Subcutaneous abdominal adipose tissue (tissue), 5 donors: ENCODE measurements around the gene NOC4L.

Experiments
- H3K27ac ChIP-seq: one replicate; pipeline ENCODE4 v1.7.0; 2013; ENCODE audit warnings: low read depth, mild to moderate bottlenecking, inconsistent platforms, low read length, moderate library complexity
- H3K27me3 ChIP-seq, 5 donors: one replicate each; pipeline ENCODE4 v1.7.0; 2013; ENCODE audit warnings: low read length in 5 of 5, inconsistent platforms in 1 of 5; ENCODE audit not compliant: control insufficient read depth in 5 of 5, insufficient read depth in 4 of 5
- H3K36me3 ChIP-seq, 5 donors: one replicate each; pipeline ENCODE4 v1.7.0; 2013; ENCODE audit warnings: low read length in 5 of 5; ENCODE audit not compliant: control insufficient read depth in 5 of 5, insufficient read depth in 5 of 5
- H3K4me1 ChIP-seq, 5 donors: one replicate each; pipeline ENCODE4 v1.7.0; 2013; ENCODE audit warnings: low read length in 5 of 5, mild to moderate bottlenecking in 3 of 5, moderate library complexity in 1 of 5; ENCODE audit not compliant: control insufficient read depth in 5 of 5, insufficient read depth in 5 of 5
- H3K4me3 ChIP-seq, 5 donors: one replicate each; pipeline ENCODE4 v1.7.0; 2013; ENCODE audit warnings: low read length in 5 of 5, low read depth in 1 of 5
- H3K9ac ChIP-seq, 5 donors: one replicate each; pipeline ENCODE4 v1.7.0; 2013; ENCODE audit warnings: low read length in 5 of 5, mild to moderate bottlenecking in 4 of 5, moderate library complexity in 3 of 5
- H3K9me3 ChIP-seq, 5 donors: one replicate each; pipeline ENCODE4 v1.7.0; 2013; ENCODE audit warnings: low read length in 5 of 5; ENCODE audit not compliant: control insufficient read depth in 5 of 5
- donor health status: healthy.
- donor health status: healthy.
- donor health status: healthy.
- donor health status: healthy.
- donor health status: healthy.

Gene NOC4L

GRCh38 chr12:132167611-132168310, 23.5 kb downstream of the NOC4L start:
- Histone ChIP-seq H3K9ac (no peak overlapping the region), H3K9me3 (no peaks in the 10 kb centered on the region), H3K27me3 (peaks cover 14 to 45% (median 26%) of the 10 kb centered on the region in 5 donors), H3K4me3 (no peak overlapping the region), H3K36me3 (no peaks in the 10 kb centered on the region), H3K27ac (no peak overlapping the region), H3K4me1 (peaks cover 0 to 7% (median 3%) of the 10 kb centered on the region in 5 donors)

GRCh38 chr12:132168311-132169031, 24.2 kb downstream of the NOC4L start:
- H3K9me3 ChIP-seq: no peaks in the 10 kb centered on the region

GRCh38 chr12:132169376-132169775, 25.1 kb downstream of the NOC4L start:
- Histone ChIP-seq H3K4me1 (no peaks in the 10 kb centered on the region), H3K27me3 (peaks cover 25 to 51% (median 40%) of the 10 kb centered on the region in 5 donors), H3K4me3 (no peak overlapping the region), H3K27ac (no peak overlapping the region), H3K9me3 (no peaks in the 10 kb centered on the region), H3K9ac (no peak overlapping the region), H3K36me3 (no peaks in the 10 kb centered on the region)

More at GRCh38 chr12:132168311-132169031, 24.2 kb downstream of the NOC4L start:
- H3K9ac ChIP-seq: no peak overlapping the region
- H3K27me3 ChIP-seq: peaks cover 21 to 49% (median 33%) of the 10 kb centered on the region in 5 donors
- H3K4me1 ChIP-seq: peaks cover 0 to under 1% (median 0%) of the 10 kb centered on the region in 5 donors
- no peaks in the 10 kb centered on the region for H3K36me3 ChIP-seq
- H3K4me3 ChIP-seq: no peak overlapping the region
- no peak overlapping the region for H3K27ac ChIP-seq

- Histone ChIP-seq H3K9me3 (no peaks in the 10 kb centered on the region), H3K9ac (no peak overlapping the region), H3K27ac (no peak overlapping the region), H3K4me1 (no peaks in the 10 kb centered on the region), H3K27me3 (peaks cover 31 to 59% (median 41%) of the 10 kb centered on the region in 5 donors), H3K36me3 (no peaks in the 10 kb centered on the region), H3K4me3 (no peak overlapping the region)
These were observed 25.9 kb downstream of the NOC4L start for GRCh38 chr12:132170094-132170636.

GRCh38 chr12:132170637-132171292, 26.5 kb downstream of the NOC4L start:
- Histone ChIP-seq H3K4me3 (no peak overlapping the region), H3K27ac (no peak overlapping the region), H3K36me3 (no peaks in the 10 kb centered on the region), H3K27me3 (peaks cover 34 to 63% (median 45%) of the 10 kb centered on the region in 5 donors), H3K9ac (no peak overlapping the region), H3K9me3 (no peaks in the 10 kb centered on the region), H3K4me1 (no peaks in the 10 kb centered on the region)

GRCh38 chr12:132171293-132171967, 27.2 kb downstream of the NOC4L start:
- H3K36me3 ChIP-seq: no peaks in the 10 kb centered on the region
- no peak overlapping the region for H3K27ac ChIP-seq
- no peaks in the 10 kb centered on the region for H3K4me1 ChIP-seq
- H3K4me3 ChIP-seq: no peak overlapping the region
- peaks cover 34 to 70% (median 52%) of the 10 kb centered on the region in 5 donors for H3K27me3 ChIP-seq
- no peak overlapping the region for H3K9ac ChIP-seq
- H3K9me3 ChIP-seq: no peaks in the 10 kb centered on the region

- Histone ChIP-seq H3K27me3 (peaks cover 35 to 74% (median 58%) of the 10 kb centered on the region in 5 donors), H3K4me1 (no peaks in the 10 kb centered on the region), H3K9me3 (no peaks in the 10 kb centered on the region), H3K4me3 (no peak overlapping the region), H3K36me3 (no peaks in the 10 kb centered on the region), H3K27ac (no peak overlapping the region), H3K9ac (no peak overlapping the region)
These were observed 27.8 kb downstream of the NOC4L start for GRCh38 chr12:132171968-132172521.

GRCh38 chr12:132172619-132173018, 28.4 kb downstream of the NOC4L start:
- Histone ChIP-seq H3K27ac (no peak overlapping the region), H3K27me3 (peaks cover 39 to 74% (median 62%) of the 10 kb centered on the region in 5 donors), H3K9ac (no peak overlapping the region), H3K9me3 (no peaks in the 10 kb centered on the region), H3K4me3 (no peak overlapping the region), H3K36me3 (no peaks in the 10 kb centered on the region), H3K4me1 (no peaks in the 10 kb centered on the region)

- Histone ChIP-seq H3K36me3 (no peaks in the 10 kb centered on the region), H3K27ac (no peak overlapping the region), H3K9ac (no peak overlapping the region), H3K9me3 (no peaks in the 10 kb centered on the region), H3K27me3 (peaks cover 39 to 70% (median 60%) of the 10 kb centered on the region in 5 donors), H3K4me1 (no peaks in the 10 kb centered on the region), H3K4me3 (no peak overlapping the region)
These were observed 29.1 kb downstream of the NOC4L start for GRCh38 chr12:132173135-132174014.
